SK-N-SH treated with all-trans-retinoic acid at 6 μM for 48 hours (cell line): ENCODE measurements around the gene TBC1D2B.

Experiments
- ATAC-seq: fragments of 200-7000 bp; cut with Tn5 transposase; 3 replicates; pipeline ENCODE4 v1.9.1; 2020; ENCODE audit warnings: mild to moderate bottlenecking, moderate library complexity
- ARNTL ChIP-seq: fragments of 450-650 bp; formaldehyde crosslinking; IDR thresholded peaks from 2 replicates; pipeline ENCODE4 v1.5.0; 2020; ENCODE audit warnings: low read depth, mild to moderate bottlenecking, moderate library complexity, borderline replicate concordance
- BACH2 ChIP-seq: fragments of 250-450 bp; sonication (Bioruptor Pico); IDR thresholded peaks from 2 replicates; pipeline ENCODE4 v1.9.0; 2021; ENCODE audit warnings: mild to moderate bottlenecking, borderline replicate concordance
- CSDC2 ChIP-seq: fragments of 250-450 bp; sonication (Bioruptor Pico); IDR thresholded peaks from 2 replicates; pipeline ENCODE4 v1.5.0; 2020; ENCODE audit warnings: mild to moderate bottlenecking, moderate library complexity
- ESRRG ChIP-seq: fragments of 250-450 bp; sonication (Bioruptor Pico); IDR thresholded peaks from 2 replicates; pipeline ENCODE4 v1.6.1; 2021; ENCODE audit warnings: mild to moderate bottlenecking
- GLIS3 ChIP-seq: fragments of 250-450 bp; sonication (Bioruptor Pico); IDR thresholded peaks from 2 replicates; pipeline ENCODE4 v1.5.0; 2020; ENCODE audit warnings: mild to moderate bottlenecking, moderate library complexity
- OSR1 ChIP-seq: fragments of 250-450 bp; sonication (Bioruptor Pico); IDR thresholded peaks from 2 replicates; pipeline ENCODE4 v1.8.0; 2022; ENCODE audit warnings: moderate library complexity, mild to moderate bottlenecking, inconsistent platforms
- RARB ChIP-seq: fragments of 250-450 bp; sonication (Bioruptor Pico); IDR thresholded peaks from 2 replicates; pipeline ENCODE4 v1.8.0; 2021; ENCODE audit warnings: mild to moderate bottlenecking, moderate library complexity
- SNAI2 ChIP-seq: fragments of 250-450 bp; sonication (Bioruptor Pico); IDR thresholded peaks from 2 replicates; pipeline ENCODE4 v1.5.0; 2020; ENCODE audit warnings: mild to moderate bottlenecking, moderate library complexity
- TCF4 ChIP-seq: fragments of 250-450 bp; sonication (Bioruptor Pico); IDR thresholded peaks from 2 replicates; pipeline ENCODE4 v1.8.0; 2021; ENCODE audit warnings: mild to moderate bottlenecking, moderate library complexity, borderline replicate concordance
- ZFP30 ChIP-seq: fragments of 450-650 bp; formaldehyde crosslinking; IDR thresholded peaks from 2 replicates; pipeline ENCODE4 v1.5.0; 2022; ENCODE audit warnings: mild to moderate bottlenecking, moderate library complexity
- ZNF565 ChIP-seq: fragments of 450-650 bp; formaldehyde crosslinking; conservative IDR thresholded peaks from 2 replicates; pipeline ENCODE4 v1.5.0; 2020; ENCODE audit warnings: low read depth, mild to moderate bottlenecking, moderate library complexity
- ZNF70 ChIP-seq: fragments of 450-650 bp; formaldehyde crosslinking; IDR thresholded peaks from 2 replicates; pipeline ENCODE4 v1.5.0; 2020; ENCODE audit warnings: mild to moderate bottlenecking, moderate library complexity
- TF ChIP-seq, protein P1 (sequence below): fragments of 250-450 bp; sonication (Bioruptor Pico); IDR thresholded peaks from 2 replicates; pipeline ENCODE4 v1.8.0; 2021; ENCODE audit warnings: low read depth, mild to moderate bottlenecking, moderate library complexity, borderline replicate concordance
- TF ChIP-seq, protein P2 (sequence below): fragments of 250-450 bp; sonication (Bioruptor Pico); IDR thresholded peaks from 2 replicates; pipeline ENCODE4 v1.5.1; 2021; ENCODE audit warnings: mild to moderate bottlenecking, moderate library complexity
- TF ChIP-seq, protein P3 (sequence below): fragments of 250-450 bp; sonication (Bioruptor Pico); IDR thresholded peaks from 2 replicates; pipeline ENCODE4 v1.8.0; 2020; ENCODE audit warnings: mild to moderate bottlenecking, moderate library complexity, borderline replicate concordance

Gene TBC1D2B

DNA sequence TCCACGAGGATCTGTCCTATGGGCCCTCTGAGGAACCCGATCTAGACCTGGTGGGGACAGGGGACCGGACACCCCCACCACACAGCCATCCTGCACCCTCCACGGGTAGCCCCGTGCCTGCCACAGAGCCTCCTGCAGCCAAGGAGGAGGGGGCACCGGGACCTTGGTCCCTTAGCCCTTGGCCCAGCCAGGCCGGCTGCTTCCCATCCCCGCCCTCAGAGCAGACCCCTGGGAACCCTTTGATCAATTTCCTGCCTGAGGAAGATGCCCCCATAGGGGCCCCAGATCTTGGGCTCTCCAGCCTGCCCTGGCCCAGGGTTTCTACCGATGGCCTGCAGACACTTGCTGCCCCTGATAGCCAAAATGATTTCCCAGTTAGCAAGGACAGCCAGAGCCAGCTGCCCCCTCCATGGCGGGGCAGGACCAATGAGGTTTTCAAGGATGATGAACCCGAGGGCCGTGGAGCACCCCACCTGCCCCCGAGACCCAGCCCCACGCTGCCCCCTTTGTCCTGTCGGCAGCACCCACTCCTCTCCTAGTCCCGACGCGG lies 91.5 kb downstream of the TBC1D2B start:
- no peak for ATAC-seq
- no peak for TF ChIP-seq ARNTL (CRISPR knock-in tag)
- TF ChIP-seq OSR1 (CRISPR knock-in tag) = no peak
- no peak for TF ChIP-seq SNAI2 (CRISPR knock-in tag)

DNA sequence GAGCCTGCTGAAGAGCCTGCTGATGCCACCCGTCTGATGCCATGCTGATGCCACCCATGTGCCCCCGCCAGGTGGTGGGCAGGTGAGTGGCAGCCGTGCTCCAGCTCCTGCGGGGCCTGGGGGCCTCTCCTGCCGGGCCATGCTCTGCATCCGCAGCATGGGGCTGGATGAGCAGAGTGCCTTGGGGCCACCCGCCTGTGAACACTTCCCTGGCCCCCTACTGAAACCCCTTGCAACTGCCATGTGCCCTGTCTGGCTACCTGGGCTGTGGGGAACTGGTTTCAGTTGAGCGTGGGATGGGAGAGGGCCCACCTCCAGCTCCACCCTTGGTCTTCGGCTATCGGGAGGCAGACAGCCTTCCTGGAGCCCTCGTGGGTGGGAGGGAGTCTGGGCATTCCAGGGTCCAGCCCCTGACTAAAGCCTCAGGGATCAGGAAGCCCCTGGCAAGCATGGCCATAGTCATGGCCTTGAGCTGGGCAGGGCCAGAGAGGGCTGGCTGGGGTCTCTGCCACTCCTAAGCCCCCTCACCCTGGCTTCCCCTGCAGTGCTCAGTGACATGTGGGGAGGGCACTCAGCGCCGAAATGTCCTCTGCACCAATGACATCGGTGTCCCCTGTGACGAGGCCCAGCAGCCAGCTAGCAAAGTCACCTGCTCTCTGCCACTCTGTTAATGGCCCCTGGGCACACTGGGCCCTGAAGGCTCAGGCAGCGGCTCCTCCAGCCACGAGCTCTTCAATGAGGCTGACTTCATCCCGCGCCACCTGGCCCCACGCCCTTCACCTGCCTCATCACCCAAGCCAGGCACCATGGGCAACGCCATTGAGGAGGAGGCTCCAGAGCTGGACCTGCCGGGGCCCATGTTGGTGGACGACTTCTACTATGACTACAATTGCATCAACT lies 92.2 kb downstream of the TBC1D2B start:
- TF ChIP-seq ZFP30 (CRISPR knock-in tag) = no peak
- TF ChIP-seq, protein P1, sequence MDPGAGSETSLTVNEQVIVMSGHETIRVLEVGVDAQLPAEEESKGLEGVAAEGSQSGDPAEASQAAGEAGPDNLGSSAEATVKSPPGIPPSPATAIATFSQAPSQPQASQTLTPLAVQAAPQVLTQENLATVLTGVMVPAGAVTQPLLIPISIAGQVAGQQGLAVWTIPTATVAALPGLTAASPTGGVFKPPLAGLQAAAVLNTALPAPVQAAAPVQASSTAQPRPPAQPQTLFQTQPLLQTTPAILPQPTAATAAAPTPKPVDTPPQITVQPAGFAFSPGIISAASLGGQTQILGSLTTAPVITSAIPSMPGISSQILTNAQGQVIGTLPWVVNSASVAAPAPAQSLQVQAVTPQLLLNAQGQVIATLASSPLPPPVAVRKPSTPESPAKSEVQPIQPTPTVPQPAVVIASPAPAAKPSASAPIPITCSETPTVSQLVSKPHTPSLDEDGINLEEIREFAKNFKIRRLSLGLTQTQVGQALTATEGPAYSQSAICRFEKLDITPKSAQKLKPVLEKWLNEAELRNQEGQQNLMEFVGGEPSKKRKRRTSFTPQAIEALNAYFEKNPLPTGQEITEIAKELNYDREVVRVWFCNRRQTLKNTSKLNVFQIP (CRISPR knock-in tag) = no peak
- TF ChIP-seq, protein P2, sequence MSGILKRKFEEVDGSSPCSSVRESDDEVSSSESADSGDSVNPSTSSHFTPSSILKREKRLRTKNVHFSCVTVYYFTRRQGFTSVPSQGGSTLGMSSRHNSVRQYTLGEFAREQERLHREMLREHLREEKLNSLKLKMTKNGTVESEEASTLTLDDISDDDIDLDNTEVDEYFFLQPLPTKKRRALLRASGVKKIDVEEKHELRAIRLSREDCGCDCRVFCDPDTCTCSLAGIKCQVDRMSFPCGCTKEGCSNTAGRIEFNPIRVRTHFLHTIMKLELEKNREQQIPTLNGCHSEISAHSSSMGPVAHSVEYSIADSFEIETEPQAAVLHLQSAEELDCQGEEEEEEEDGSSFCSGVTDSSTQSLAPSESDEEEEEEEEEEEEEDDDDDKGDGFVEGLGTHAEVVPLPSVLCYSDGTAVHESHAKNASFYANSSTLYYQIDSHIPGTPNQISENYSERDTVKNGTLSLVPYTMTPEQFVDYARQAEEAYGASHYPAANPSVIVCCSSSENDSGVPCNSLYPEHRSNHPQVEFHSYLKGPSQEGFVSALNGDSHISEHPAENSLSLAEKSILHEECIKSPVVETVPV = no peak
- TF ChIP-seq, all 23 proteins: peak for 0

DNA sequence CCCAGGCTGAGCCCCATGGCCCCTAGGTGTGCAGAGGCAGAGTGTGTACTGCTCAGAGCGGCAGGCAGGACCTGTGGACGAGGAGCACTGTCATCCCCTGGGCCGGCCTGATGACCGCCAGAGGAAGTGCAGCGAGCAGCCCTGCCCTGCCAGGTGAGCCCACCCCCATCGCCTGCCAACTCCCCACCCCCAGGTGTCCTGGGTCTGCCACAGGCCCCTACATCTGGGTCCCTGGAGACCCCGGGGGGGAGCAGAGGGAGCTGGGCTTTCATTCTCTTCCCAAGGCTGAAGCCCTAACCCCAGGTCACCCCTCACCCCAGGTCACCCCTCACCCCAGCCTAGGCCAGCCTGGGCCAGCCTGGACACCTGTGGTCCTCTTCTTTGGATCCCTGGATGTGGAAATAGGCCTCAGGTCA lies 93.1 kb downstream of the TBC1D2B start:
- no peak for ATAC-seq
- TF ChIP-seq TCF4 (no peak), SNAI2 (CRISPR knock-in tag) (no peak), ZNF565 (CRISPR knock-in tag) (no peak), BACH2 (no peak), ESRRG (CRISPR knock-in tag) (no peak), ZNF70 (no peak), RARB (CRISPR knock-in tag) (no peak)
- TF ChIP-seq, protein P2 = no peak

More for the DNA sequence above, 92.2 kb downstream of the TBC1D2B start:
- no peak for ATAC-seq

DNA sequence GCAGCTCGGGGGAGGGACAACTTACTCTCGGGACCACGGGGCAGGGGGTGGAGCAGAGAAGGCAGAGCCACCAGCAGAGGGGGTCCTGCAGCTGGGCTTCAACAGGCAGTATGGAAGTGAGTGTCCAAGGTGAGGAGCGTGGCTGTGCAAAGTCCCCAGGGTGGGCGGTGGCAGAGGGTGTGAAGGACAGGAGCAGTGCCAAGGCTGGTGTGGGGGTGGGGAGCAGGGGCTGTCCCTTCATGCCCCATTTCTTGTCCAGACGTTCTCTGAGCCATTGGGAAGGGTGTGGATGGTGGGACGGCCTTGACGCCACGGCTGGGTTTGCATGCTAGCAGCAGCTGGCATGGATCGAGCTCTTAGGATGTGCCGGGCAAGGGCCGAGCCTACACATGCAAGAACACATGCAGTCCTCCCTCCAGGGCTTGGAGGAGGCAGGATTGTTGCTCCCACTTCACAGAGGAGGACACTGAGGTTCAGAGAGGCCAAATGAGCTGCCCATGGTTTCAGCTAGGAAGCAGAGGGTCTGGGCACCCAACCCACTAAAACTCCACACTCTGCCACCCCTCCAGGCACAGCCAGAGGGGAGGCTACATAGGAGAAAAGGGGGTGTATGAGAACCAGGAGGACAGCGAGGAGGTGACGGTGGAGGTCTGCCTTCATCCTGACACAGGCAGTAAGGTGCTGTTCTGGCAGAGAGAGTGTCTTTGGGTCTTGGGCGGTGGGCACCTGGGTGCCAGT lies 93.6 kb downstream of the TBC1D2B start:
- no peak for TF ChIP-seq GLIS3 (CRISPR knock-in tag)
- TF ChIP-seq, protein P3, sequence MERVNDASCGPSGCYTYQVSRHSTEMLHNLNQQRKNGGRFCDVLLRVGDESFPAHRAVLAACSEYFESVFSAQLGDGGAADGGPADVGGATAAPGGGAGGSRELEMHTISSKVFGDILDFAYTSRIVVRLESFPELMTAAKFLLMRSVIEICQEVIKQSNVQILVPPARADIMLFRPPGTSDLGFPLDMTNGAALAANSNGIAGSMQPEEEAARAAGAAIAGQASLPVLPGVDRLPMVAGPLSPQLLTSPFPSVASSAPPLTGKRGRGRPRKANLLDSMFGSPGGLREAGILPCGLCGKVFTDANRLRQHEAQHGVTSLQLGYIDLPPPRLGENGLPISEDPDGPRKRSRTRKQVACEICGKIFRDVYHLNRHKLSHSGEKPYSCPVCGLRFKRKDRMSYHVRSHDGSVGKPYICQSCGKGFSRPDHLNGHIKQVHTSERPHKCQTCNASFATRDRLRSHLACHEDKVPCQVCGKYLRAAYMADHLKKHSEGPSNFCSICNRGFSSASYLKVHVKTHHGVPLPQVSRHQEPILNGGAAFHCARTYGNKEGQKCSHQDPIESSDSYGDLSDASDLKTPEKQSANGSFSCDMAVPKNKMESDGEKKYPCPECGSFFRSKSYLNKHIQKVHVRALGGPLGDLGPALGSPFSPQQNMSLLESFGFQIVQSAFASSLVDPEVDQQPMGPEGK (CRISPR knock-in tag) = no peak
- TF ChIP-seq CSDC2 = no peak
- no peak for TF ChIP-seq TCF4
- ATAC-seq = no peak

GRCh38 chr15:77983091-77983707 lies 94.3 kb downstream of the TBC1D2B start:
- no peak for TF ChIP-seq ZNF70
- TF ChIP-seq, protein P3 (CRISPR knock-in tag) = no peak
- no peak for ATAC-seq
